Testis (tissue), 5 donors: ENCODE data around the gene ACACA. TPM values are rescaled to one million over a fixed set of nuclear protein-coding genes. Genes with fewer than 3 reads are reported as not detected.
A peak's percentile ranks its signal among the peaks of the same experiment; 100 is the strongest.
"Not testable (repeated sequence)": the region's sequence is repeated elsewhere in the genome, so short reads cannot be mapped to it uniquely, and the experiment has no call there.

Experiments used
- DNase-seq: peaks from one replicate; pipeline ENCODE4 v3.0.0-alpha.2; 2019
- H3K27ac ChIP-seq, 2 donors: fragments of 200-600 bp; sonication (generic); one replicate each; pipeline ENCODE4 v1.5.1; 2019
- H3K27me3 ChIP-seq: fragments of 200-600 bp; sonication (generic); one replicate; pipeline ENCODE4 v1.5.1; 2019
- H3K36me3 ChIP-seq: fragments of 200-600 bp; sonication (generic); one replicate; pipeline ENCODE4 v1.5.1; 2017; ENCODE audit warnings: low read depth; ENCODE audit errors: missing control alignments
- H3K4me1 ChIP-seq: fragments of 200-600 bp; sonication (generic); one replicate; pipeline ENCODE4 v1.5.1; 2019
- H3K4me3 ChIP-seq, 2 donors: fragments of 200-600 bp; sonication (generic); one replicate each; pipeline ENCODE4 v1.5.1; 2017 to 2019
- H3K9me3 ChIP-seq: fragments of 200-600 bp; sonication (generic); one replicate; pipeline ENCODE4 v1.5.1; 2017
- CTCF ChIP-seq, 3 experiments: fragments of 450-650 bp in 2 of 3; fragments of 200-600 bp in 1 of 3; sonication (generic) in 1 of 3; IDR thresholded peaks; one replicate each; pipeline ENCODE4 v1.5.1; 2016 to 2019; ENCODE audit warnings: antibody characterized with exemption in 3 of 3, mild to moderate bottlenecking in 2 of 3, moderate library complexity in 1 of 3
- POLR2A ChIP-seq: fragments of 450-650 bp; IDR thresholded peaks from one replicate; pipeline ENCODE4 v1.6.1; 2017; ENCODE audit warnings: antibody characterized with exemption, mild to moderate bottlenecking, moderate library complexity
- WGBS, 2 donors: methylation state at CpG; one replicate each; pipeline ENCODE4 v1.1.5; 2018; 5-methylcytosine and 5-hydroxymethylcytosine counted together
- intact Hi-C: fragments of 100-400 bp; cut with DNase I; formaldehyde crosslinking; loops from one replicate; pipeline ENCODE4 v1.15.1; 2023; ENCODE audit warnings: low total_unique reads
- long read RNA-seq, 2 donors: transcript quantifications; one replicate each; lab custom pipeline, GENCODE V29; 2026
- polyA plus RNA-seq: library from polyadenylated mRNA; stranded (reverse); fragments of 350-450 nt; fragmentation: Illumina TruSeq; extraction: RNeasy Lipid Tissue Mini Kit (QIAGEN cat#74804); gene quantifications from one replicate; pipeline ENCODE4 v1.2.3, GENCODE V29; 2014; ENCODE audit warnings: low read depth, low replicate concordance; ENCODE audit not compliant: insufficient read depth
- total RNA-seq, 2 donors: library from RNA; depleted of rRNA; stranded (reverse); fragments of >200 nt; gene quantifications; one replicate each; pipeline ENCODE4 v1.2.3, GENCODE V29; 2016

The ACACA gene
- total RNA-seq = 10 to 100 TPM; 43.4 to 65.0 TPM
- 56.0 TPM for polyA plus RNA-seq
- long read RNA-seq, donor 1, partial matches to known transcripts = 16 of 16 reads
- long read RNA-seq, donor 1, other reads (novel, unspliced or antisense) = 0 of 16 reads
- long read RNA-seq, donor 2 = 0 reads

DNA sequence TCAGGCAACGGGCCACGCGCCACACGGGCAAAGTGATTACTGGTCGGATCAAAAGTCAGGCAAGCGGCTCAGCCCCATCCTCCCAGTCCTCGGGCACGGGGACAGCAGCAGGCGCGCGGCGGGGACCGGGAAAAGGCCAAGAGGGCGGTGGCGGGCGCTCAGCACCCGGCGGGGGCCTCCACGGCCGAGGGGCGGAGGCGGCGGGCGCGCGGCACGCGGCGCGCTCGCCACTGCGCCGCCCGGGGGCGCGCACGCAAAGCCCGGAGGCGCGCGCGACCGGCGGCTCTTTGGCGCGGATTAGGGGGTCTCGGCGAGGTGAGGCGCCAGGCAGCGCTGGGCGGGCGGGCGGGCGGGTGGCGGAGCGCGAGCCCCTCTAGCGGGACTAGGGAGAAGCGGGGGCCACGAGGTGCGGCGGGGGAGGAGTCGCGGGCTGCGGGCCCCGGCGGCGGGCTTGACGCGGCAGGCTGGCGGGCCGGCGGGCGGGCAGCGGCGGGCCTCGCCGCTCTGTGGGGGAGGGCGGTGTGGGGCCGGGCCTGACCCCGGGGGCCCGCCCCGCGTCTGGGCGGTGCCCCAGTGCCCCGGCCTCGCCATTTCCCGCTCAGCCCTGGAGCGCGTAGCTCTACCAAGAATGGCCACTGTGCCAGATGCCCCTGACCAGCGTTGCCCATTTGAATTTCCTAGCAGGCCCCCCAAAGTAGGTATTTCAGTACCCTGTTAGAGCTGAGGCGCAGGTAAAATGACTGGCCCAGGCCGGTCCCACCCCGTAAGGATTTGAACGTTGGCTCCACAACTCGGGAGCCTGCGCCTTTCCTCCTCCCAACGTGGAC lies at the start of gene ACACA, which contains the start of gene TADA2A:
TSS of gene ACACA (minus strand) at position 202 of the 827 bp plus-strand sequence. CDS start 537 bp downstream, outside the sequence.
TSS of gene TADA2A (plus strand) at position 252 of the 827 bp plus-strand sequence. CDS start 4,480 bp downstream, outside the sequence.
- Histone ChIP-seq H3K4me1 (no peaks in the 10 kb centered on the region), H3K27me3 (no peaks in the 10 kb centered on the region), H3K4me3 (peak within 1 kb of the TSS; percentile 82 to 88), H3K36me3 (no peaks in the 10 kb centered on the region), H3K9me3 (no peaks in the 10 kb centered on the region), H3K27ac (peak within 1 kb of the TSS; percentile 73 to 89)
- DNase-seq = peak; percentile 79
- intact Hi-C loops = no loop called here
- WGBS, 2 donors = 0 to 1% methylated on average over 5 to 64 of the region's 98 CpGs
- TF ChIP-seq POLR2A (no peak), CTCF (IDR thresholded peaks at IDR 0.05) (peak in 1 of 3 experiments; percentile 11)

DNA sequence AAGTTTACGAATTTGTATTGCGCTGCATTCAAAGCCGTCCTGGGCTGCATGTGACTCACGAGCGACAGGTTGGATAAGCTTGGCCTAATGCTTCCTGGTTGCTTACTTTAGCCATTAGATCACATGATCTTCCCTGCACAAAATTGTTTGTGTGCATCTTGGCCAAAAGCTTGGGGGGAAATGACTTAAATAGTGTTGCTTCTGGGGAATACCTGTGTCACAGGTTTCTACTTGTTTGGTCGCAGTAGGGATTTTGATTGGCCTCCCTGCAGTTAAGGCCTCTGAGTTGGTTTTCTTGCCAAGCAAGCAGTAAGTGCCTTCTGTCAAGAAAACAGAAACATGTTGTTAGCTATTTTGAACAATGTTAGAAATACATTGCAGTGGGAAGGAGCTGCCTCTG lies 43.5 kb upstream of the ACACA start:
- H3K4me1 ChIP-seq = peaks cover 10% of the 10 kb centered on the region
- intact Hi-C loops = no loop called here
- no peaks in the 10 kb centered on the region for H3K9me3 ChIP-seq
- H3K27ac ChIP-seq = peak overlapping the region in 1 of 2 donors; percentile 64
- TF ChIP-seq POLR2A (no peak), CTCF (IDR thresholded peaks at IDR 0.05) (no peak)
- 77 to 84% methylated on average over 6 of the region's 6 CpGs for WGBS, 2 donors
- H3K27me3 ChIP-seq = no peaks in the 10 kb centered on the region
- H3K4me3 ChIP-seq = no peak overlapping the region
- DNase-seq = no peak
- H3K36me3 ChIP-seq = no peaks in the 10 kb centered on the region

DNA sequence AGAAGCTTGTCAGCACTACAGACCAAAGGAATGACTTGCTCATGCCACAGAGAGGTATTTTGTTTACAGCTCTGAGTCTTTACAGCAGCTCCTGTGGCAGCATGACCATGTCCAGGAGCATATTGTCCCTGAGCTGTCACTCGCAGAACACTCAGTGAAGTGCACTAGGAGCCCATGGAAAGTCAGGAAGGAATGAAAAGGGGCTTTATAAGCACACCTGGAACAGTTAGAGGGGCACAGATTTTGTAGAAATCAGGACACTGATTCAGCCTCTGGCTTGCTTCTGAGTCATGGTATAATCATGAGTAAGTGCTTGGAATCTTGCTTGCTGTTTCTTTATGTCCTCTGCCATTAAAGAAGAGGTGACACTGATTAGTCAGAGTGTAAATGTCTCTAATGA lies 41.0 kb upstream of the ACACA start:
- no peak for TF ChIP-seq POLR2A
- no peak for TF ChIP-seq CTCF (IDR thresholded peaks at IDR 0.05)
- DNase-seq = no peak
- no peaks in the 10 kb centered on the region for H3K36me3 ChIP-seq

GRCh38 chr17:37446027-37446426 lies 39.4 kb upstream of the ACACA start:
- intact Hi-C loops = no loop called here
- DNase-seq = no peak
- TF ChIP-seq POLR2A (no peak), CTCF (IDR thresholded peaks at IDR 0.05) (no peak)
- Histone ChIP-seq H3K36me3 (no peaks in the 10 kb centered on the region), H3K9me3 (no peaks in the 10 kb centered on the region), H3K4me3 (no peak overlapping the region), H3K27me3 (no peaks in the 10 kb centered on the region), H3K4me1 (peaks cover 9% of the 10 kb centered on the region), H3K27ac (no peak overlapping the region)
- 90 to 97% methylated on average over 4 of the region's 4 CpGs for WGBS, 2 donors

More for the DNA sequence above, 41.0 kb upstream of the ACACA start:
- Histone ChIP-seq H3K9me3 (no peaks in the 10 kb centered on the region), H3K27ac (no peak overlapping the region), H3K4me3 (no peak overlapping the region), H3K4me1 (peaks cover 10% of the 10 kb centered on the region), H3K27me3 (no peaks in the 10 kb centered on the region)
- intact Hi-C loops = no loop called here
- WGBS, 2 donors = 90 to 92% methylated on average over 1 of the region's 1 CpG

DNA sequence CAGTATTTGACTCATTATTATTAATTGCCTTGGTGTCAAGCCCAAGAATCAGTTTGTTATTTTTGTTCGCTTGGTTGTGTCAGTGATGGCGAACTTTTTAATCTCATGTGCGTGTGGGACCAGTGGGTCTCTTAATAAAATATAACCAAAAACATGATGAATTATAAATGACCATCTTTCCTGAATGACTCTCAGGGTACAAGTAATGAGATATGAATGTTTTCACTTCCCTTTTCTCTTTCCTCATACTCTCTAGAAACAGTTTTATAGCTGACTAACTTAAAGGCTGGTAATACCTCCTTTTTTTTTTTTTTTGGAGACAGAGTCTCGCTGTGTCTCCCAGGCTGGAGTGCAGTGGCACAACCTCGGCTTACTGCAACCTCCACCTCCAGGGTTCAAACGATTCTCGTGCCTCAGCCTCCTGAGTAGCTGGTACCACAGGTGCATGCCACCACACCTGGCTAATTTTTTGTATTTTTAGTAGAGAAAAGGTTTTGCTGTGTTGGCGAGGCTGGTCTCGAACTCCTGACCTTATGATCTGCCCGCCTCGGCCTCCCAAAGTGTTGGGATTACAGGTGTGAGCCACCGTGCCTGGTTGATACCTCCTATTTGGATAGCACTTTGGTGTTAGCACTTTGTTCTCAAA lies 34.9 kb upstream of the ACACA start:
- H3K27me3 ChIP-seq, H3K4me1 ChIP-seq, intact Hi-C loops, H3K27ac ChIP-seq, H3K4me3 ChIP-seq, DNase-seq, H3K9me3 ChIP-seq, H3K36me3 ChIP-seq: not testable (repeated sequence)
- WGBS, 2 donors = 91 to 92% methylated on average over 12 of the region's 12 CpGs
